ENCODE measurements around the gene PAPPA2. TPM values are rescaled to one million over a fixed set of nuclear protein-coding genes. Genes with fewer than 3 reads are reported as not detected.

Gene PAPPA2
- total RNA-seq, 1 donor from 2014 or later, result 0.36 TPM

DNA sequence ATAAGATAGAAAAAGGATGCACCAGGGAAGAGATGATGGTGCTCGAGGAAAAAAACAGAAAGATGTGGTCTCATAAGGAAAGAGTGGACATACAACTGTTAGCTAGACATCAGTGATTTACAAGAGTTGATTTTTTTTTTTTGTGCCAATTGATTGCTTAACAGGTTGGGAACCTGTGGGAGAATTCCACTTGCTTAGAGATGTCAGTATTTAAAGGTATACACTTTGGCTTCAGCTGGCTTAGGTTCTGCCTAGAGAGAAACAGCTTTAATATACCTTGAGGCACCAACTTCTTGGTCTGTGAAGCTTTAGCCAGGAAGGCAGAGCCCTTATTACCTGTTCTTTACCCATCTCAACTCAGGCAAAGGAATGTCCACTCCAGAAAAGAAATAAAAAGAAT lies 303.8 kb downstream of the PAPPA2 start:
- no peak for DNase-seq (ENCODE audit: low spot score)

- DNase-seq (ENCODE audit: low spot score), result no peak
Observed at GRCh38 chr1:176767714-176768136, 304.8 kb downstream of the PAPPA2 start.

- no peak for DNase-seq (ENCODE audit: low spot score)
Observed at GRCh38 chr1:176768532-176768931, 305.6 kb downstream of the PAPPA2 start.

DNA sequence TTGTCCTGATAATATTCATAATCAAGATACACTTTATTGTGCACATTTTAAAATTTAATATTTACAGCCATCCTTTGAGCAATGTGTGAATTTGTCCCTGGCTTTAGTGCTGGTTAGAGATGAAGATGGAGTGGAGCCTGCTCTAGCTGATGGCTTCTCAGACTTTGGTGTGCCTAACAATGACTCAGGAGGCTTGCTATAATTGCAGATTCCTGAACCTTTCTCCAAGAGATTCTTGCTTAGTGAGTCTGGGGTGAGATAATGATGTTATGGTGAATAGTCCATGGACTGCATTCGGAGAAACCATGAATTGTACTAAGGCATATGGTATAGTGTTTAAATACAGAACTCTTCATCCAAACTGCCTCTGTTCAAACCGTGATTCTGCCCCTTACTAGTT lies 307.1 kb downstream of the PAPPA2 start:
- DNase-seq (ENCODE audit: low spot score), result no peak

DNA sequence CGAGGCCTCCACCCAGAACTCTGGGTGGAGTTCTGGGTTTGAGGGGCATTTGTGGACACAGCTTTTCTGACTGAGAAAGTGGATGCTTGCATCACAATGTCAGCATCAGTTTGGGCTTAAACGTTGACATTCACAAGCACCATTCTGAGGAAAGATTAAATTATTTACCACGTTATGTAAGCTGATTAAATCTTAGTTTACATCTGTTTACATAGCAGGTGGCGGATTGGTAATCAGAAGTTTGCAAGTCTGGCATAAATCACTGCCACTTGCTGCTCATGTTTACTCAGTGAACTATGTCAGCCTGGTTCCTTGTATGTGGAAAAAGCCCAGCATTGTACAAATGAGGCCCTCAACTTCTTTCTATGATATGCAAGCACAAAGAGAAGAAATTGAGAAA lies 310.1 kb downstream of the PAPPA2 start:
- DNase-seq (ENCODE audit: low spot score), result no peak

DNA sequence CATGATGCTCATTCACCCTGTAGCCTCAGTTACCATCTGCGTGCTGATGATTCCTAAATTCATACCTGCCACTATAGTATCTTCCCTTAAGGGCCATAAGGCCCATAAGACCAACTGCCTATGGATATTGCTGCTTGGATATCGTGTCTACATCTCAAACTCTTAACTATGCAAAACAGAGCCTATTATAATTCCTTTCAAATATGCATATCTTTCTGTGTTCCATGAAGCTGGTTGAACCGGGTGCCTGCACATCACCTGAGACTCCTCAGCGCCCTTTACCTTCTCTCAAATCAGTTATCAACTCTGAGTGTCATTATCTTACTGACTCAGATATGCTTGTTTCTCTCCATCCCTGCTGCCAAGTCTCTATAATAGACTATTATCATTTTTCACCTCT lies 311.2 kb downstream of the PAPPA2 start:
- DNase-seq (ENCODE audit: low spot score), result no peak

GRCh38 chr1:176775378-176775777 lies 312.4 kb downstream of the PAPPA2 start:
- no peak for DNase-seq (ENCODE audit: low spot score)

- DNase-seq (ENCODE audit: low spot score), result no peak
Observed at GRCh38 chr1:176775996-176776395, 313.0 kb downstream of the PAPPA2 start.

- no peak for DNase-seq (ENCODE audit: low spot score)
Observed at GRCh38 chr1:176778056-176778455, 315.1 kb downstream of the PAPPA2 start.

DNA sequence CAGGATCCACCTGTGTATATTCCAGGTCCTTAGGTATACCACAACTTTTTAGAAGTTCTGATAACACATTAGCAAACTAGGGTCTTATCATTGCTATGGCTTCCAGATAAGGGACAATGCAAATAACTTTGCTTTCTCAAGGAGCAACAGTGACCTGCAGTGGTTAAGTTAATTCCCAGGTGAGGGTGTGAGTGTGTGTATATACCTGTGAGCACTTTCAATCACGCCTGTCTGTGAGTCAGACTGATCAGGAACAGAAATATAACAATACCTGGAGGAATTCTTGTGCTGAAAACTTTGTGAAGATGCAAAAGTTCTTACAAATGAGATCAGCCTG lies 317.0 kb downstream of the PAPPA2 start:
- DNase-seq (ENCODE audit: low spot score), result no peak

- no peak for DNase-seq (ENCODE audit: low spot score)
Observed at GRCh38 chr1:176783309-176783708, 320.3 kb downstream of the PAPPA2 start.

GRCh38 chr1:176785056-176785455 lies 322.1 kb downstream of the PAPPA2 start:
- DNase-seq (ENCODE audit: low spot score), result no peak

DNA sequence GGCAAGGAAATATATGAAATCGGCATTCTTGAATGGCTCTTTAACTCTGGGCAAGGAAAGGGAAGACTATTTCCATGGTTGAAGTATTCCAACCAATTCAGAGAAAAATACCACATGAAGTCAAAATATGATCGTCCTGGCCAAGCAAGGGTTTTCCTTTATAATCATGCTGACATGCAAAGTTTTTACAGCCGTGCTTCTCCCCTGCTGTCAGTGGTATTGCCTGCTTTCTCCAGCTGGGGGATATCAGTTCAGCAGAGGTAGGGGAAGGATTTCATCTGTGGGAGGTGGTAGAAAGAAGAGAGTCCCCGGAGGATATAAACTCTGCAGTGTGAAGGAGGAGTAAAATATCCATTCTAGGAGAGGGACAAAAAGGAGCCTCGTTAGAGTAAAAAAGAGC lies 322.8 kb downstream of the PAPPA2 start:
- no peak for DNase-seq (ENCODE audit: low spot score)

DNA sequence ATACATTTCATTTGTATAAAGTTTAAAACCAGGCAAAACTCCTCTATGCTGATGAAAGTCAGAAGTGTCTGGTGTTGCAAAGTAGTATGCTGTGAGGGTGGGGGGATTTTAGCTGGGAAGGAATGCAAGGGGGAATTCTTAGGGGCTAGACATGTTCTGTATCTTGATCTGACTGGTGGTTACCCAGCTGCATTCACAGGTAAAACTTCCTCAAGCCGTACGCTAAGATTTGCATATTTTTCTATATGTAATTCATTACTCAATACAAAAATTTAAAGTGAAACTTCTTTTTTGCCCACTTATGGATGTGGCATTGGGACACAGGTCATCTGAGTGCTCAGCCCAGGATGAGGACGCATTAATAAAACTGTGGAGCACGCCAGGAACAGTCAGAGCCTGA lies 323.3 kb downstream of the PAPPA2 start:
- DNase-seq (ENCODE audit: low spot score), result no peak

GRCh38 chr1:176789571-176790090 lies 326.7 kb downstream of the PAPPA2 start:
- DNase-seq (ENCODE audit: low spot score), result no peak

- DNase-seq (ENCODE audit: low spot score), result no peak
Observed at GRCh38 chr1:176790786-176791185, 327.8 kb downstream of the PAPPA2 start.

DNA sequence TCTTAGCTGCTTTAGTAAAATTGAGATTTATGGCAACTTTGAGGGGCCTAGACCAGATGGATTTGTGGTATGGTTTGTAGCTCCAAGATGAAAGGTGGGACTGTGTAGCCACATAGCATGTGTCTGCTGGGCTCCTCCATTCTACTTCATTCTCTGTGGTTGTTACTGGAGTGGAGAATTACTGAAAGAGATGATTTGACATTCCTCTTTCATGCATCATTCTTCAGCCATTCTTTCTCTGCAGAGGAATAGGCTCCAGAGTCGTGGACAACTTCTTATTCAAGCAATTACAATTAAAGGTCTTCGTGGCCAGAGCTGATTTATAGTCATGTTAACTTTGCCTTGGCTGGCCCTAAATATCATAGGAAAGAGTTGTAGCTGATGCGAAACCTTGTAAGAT lies 328.9 kb downstream of the PAPPA2 start:
- DNase-seq (ENCODE audit: low spot score), result no peak

DNA sequence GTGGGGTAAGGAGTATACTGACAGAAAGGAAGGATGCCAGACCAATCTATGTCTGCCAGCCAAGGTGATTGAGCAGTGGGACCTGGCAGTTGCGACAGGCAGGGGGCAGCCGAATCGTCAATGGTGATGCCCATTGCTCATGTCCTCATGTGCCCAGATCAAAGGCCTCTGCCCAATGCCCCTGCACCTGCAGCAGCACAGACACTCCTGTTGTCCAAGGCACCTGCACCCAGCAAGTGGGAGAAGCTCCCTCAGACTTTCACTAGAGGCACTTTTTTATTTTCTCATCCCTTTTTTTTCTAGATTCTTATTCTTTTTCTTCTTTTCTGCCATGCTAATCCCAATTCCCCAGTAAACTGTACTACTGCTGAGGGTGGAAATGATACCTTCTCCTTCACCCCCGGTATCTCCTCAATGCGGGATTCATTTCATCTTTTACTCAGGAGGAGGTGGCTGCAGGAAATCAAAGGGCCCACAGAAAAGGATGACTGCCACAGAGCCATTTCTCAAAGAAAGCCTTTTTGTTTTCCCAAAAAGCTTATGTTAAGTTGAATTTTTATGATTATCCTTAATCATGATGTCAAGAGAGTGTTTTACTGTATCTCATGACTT lies 332.0 kb downstream of the PAPPA2 start:
- no peak for DNase-seq (ENCODE audit: low spot score)

GRCh38 chr1:176795929-176796328 lies 333.0 kb downstream of the PAPPA2 start:
- no peak for DNase-seq (ENCODE audit: low spot score)

DNA sequence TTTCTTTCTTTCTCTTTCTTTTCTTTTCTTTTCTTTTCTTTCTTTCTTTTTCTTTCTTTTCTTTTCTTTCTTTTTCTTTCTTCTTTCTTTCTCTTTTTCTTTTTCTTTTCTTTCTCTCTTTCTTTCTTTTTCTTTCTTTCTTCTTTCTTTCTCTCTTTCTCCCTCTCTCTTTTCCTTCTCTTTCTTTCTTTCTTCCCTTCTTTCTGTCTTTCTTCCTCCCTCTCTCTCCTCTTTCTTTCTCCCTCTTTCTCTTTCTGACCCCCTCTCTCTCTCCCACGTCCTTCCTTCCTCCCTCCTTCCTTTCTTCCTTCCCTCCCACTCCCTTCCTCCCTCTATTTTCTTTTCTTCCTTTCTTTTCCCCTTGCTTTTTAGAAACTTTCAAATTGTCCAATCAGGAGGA lies 333.6 kb downstream of the PAPPA2 start:
- DNase-seq (ENCODE audit: low spot score), result no peak

- no peak for DNase-seq (ENCODE audit: low spot score)
Observed at GRCh38 chr1:176799327-176799726, 336.4 kb downstream of the PAPPA2 start.

- no peak for DNase-seq (ENCODE audit: low spot score)
Observed at GRCh38 chr1:176800978-176801513, 338.1 kb downstream of the PAPPA2 start.

DNA sequence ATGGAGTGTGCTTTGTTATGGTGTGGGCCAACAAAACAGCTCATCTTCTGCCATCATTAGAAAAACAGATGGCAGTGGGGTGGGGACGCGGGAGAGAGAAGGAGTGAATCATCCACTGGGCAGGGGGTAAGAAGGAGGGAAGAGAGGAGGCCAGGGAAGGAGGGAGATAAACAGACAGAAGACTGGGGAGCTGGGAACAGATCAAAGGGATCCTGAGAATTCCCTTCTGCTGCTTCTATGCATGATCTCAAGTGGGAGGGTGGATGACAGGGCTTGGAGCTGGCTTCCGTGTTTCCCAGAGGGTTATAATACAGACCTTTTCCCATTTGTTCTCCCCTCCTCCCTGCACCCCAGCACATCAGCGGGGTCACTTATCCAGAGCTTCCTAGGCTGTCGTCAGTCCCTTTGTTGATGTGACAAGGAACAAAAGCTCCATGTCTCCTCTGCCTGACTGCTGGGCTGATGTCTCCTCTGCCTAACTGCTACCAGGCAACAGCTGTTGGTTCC lies 338.6 kb downstream of the PAPPA2 start:
- peak; percentile 43 for DNase-seq (ENCODE audit: low spot score)

DNA sequence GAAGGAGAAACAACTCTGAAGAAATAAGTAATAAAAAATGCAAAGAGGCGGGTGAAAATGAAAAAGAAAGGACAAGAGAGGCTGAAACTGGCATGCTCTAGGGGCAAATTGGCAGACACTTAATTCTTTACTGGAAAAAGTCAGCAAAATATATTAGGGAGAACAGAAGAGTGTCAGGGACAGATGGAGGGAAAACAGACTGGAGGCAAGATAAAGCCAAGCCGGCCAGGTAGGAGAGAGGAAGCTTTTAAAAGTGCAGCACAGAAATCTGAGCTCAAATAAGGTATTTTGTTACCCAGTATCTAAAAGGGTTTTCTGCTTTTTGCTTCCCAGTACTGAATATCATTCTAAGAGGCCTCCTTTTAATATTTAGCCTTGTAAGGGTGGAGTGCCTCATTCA lies 339.3 kb downstream of the PAPPA2 start:
- no peak for DNase-seq (ENCODE audit: low spot score)

Measured in ureter (tissue), 1 donor.